GM18499 (cell line): Measurements from ENCODE around the gene H2AZ2.
A peak's percentile ranks its signal among the peaks of the same experiment; 100 is the strongest.

ENCODE experiments used
- ATAC-seq: cut with Tn5 transposase; IDR thresholded peaks from one replicate; pipeline ENCODE4 v1.9.1; 2021; ENCODE audit warnings: moderate number of reproducible peaks; ENCODE audit not compliant: insufficient read depth, unreplicated experiment

Gene H2AZ2

GRCh38 chr7:44847920-44848634, at the start of gene H2AZ2:
TSS of gene H2AZ2 (minus strand) at chr7:44848087. CDS start at chr7:44847971, 116 bp downstream.
- peak; percentile 63 for ATAC-seq

GRCh38 chr7:44897309-44897708, 49.4 kb upstream of the H2AZ2 start:
- no peak for ATAC-seq

GRCh38 chr7:44894888-44895580, 47.1 kb upstream of the H2AZ2 start:
- no peak for ATAC-seq

GRCh38 chr7:44893710-44894234, 45.9 kb upstream of the H2AZ2 start:
- ATAC-seq, result no peak

- no peak for ATAC-seq
Measured at GRCh38 chr7:44891791-44892190, 43.9 kb upstream of the H2AZ2 start.

GRCh38 chr7:44891372-44891771, 43.5 kb upstream of the H2AZ2 start:
- ATAC-seq, result no peak

GRCh38 chr7:44889086-44889781, 41.3 kb upstream of the H2AZ2 start:
- ATAC-seq, result no peak

GRCh38 chr7:44887293-44887692, 39.4 kb upstream of the H2AZ2 start:
- no peak for ATAC-seq

GRCh38 chr7:44885394-44886317, 37.8 kb upstream of the H2AZ2 start, which contains the start of gene PURB:
TSS of gene PURB (minus strand) at chr7:44885530. CDS start at chr7:44885348, 182 bp downstream.
- ATAC-seq, result peak; percentile 62

- ATAC-seq, result no peak
Measured at GRCh38 chr7:44884621-44885393, 36.9 kb upstream of the H2AZ2 start.

GRCh38 chr7:44883961-44884620, 36.2 kb upstream of the H2AZ2 start:
- ATAC-seq, result no peak

GRCh38 chr7:44882899-44883298, 35.0 kb upstream of the H2AZ2 start:
- no peak for ATAC-seq

- no peak for ATAC-seq
Measured at GRCh38 chr7:44881610-44882009, 33.7 kb upstream of the H2AZ2 start.

- ATAC-seq, result no peak
Measured at GRCh38 chr7:44881066-44881600, 33.2 kb upstream of the H2AZ2 start.

- ATAC-seq, result no peak
Measured at GRCh38 chr7:44880317-44881018, 32.6 kb upstream of the H2AZ2 start.

GRCh38 chr7:44876393-44876792, 28.5 kb upstream of the H2AZ2 start:
- no peak for ATAC-seq

- no peak for ATAC-seq
Measured at GRCh38 chr7:44875241-44875640, 27.4 kb upstream of the H2AZ2 start.

GRCh38 chr7:44872787-44873186, 24.9 kb upstream of the H2AZ2 start:
- no peak for ATAC-seq
